NCI-H748 (cell line): ENCODE measurements around the gene PMEL.
"Not testable (repeated sequence)": the region's sequence is repeated elsewhere in the genome, so short reads cannot be mapped to it uniquely, and the experiment has no call there.

ENCODE experiments used
- DNase-seq: peaks from one replicate; lab custom pipeline; 2025; ENCODE audit not compliant: unreplicated experiment; lab: John Stamatoyannopoulos, UW

The PMEL gene

GRCh38 chr12:55965941-55966407 lies at the start of gene PMEL:
TSS of gene PMEL (minus strand) at chr12:55966042. CDS start at chr12:55966011, 31 bp downstream.
- DNase-seq, result no peak

GRCh38 chr12:56014205-56014604 lies 48.4 kb upstream of the PMEL start:
- peak; percentile 5 for DNase-seq

GRCh38 chr12:56013482-56013881 lies 47.6 kb upstream of the PMEL start:
- no peak for DNase-seq

DNA sequence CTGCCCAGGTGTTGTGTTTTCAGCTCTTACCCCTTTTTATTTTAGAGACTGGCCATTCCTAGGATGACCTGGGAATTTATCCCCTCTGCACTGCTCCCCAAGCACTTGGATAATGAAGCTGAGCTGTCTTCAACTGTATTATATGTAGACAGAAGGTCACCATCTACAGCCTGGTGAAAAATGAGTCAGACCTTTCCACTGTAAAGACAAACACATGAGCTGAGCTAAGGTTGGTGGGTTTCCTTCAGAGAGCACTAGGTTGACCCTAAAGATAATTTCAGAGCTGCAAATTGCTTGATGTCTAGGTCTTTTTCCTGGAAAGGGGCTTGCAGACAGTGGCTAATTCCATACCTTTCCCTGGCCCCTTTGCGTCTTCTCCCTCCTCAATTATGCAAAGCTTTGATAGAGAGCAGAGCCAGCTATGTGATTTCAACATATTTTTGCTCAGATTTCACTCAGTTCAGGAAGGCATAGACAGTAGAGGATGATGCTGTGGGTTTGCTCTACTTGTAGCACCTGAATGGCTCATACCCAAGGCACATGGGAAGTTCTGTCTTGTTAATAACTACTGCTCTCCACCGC lies 45.8 kb upstream of the PMEL start:
- DNase-seq, result no peak

- no peak for DNase-seq
These were observed 44.3 kb upstream of the PMEL start for GRCh38 chr12:56010111-56010570.

GRCh38 chr12:56007564-56008559 lies 42.0 kb upstream of the PMEL start:
- peak; percentile 84 for DNase-seq

DNA sequence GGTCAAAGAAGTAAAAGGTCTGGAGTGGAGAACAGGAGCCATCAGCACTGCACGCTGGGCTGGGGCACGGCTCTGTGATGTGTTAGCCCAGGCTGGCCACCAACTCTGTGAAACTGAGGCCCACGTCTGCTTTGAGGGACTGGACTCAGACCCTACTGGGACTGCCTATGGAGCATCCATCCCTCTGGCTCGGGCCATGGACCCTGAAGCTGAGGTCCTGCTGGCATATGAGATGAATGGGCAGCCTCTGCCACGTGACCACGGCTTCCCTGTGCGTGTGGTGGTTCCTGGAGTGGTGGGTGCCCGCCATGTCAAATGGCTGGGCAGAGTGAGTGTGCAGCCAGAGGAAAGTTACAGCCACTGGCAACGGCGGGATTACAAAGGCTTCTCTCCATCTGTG lies 38.4 kb upstream of the PMEL start:
- DNase-seq, result no peak

DNA sequence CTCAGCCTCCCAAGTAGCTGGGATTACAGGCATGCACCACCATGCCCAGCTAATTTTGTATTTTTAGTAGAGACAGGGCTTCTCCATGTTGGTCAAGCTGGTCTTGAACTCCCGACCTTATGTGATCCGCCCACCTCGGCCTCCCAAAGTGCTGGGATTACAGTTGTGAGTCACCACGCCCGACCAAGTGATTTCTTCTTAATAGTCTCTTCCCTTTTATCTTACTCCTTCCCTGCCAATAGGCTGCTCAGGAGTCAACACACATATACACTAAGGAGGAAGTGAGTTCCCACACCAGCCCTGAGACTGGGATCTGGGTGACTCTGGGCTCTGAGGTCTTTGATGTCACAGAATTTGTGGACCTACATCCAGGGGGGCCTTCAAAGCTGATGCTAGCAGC lies 37.5 kb upstream of the PMEL start:
- not testable (repeated sequence) for DNase-seq

DNA sequence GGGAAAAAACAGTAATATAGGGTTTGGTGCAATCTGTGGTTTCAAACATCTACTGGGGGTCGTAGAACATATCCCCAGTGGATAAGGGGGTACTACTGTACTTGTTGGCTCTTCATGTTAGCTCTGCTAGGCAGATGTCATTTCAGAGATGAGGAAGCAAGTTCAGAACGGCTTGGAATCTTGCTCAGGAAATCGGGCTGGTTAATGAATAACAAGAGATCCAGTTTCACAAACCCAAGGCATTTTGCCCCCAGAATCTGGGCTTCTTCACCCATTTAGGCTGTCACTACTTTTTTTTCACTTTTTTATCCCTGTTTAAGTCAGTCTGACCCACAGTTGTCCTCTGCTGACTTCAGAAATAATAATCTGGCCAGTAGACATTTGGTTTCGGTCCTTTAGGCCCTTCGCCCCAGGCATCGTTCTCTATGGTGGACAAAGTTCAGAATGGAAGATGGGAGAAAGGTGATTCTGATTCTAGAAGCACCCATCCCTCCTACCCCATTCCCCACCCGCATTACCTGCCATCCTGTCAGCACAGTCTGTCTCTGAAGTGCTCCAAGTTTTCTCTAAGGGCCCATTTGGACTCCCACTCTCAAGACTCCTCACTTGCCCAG lies 35.8 kb upstream of the PMEL start:
- no peak for DNase-seq

- DNase-seq, result not testable (repeated sequence)
These were observed 34.2 kb upstream of the PMEL start for GRCh38 chr12:55999999-56000540.

DNA sequence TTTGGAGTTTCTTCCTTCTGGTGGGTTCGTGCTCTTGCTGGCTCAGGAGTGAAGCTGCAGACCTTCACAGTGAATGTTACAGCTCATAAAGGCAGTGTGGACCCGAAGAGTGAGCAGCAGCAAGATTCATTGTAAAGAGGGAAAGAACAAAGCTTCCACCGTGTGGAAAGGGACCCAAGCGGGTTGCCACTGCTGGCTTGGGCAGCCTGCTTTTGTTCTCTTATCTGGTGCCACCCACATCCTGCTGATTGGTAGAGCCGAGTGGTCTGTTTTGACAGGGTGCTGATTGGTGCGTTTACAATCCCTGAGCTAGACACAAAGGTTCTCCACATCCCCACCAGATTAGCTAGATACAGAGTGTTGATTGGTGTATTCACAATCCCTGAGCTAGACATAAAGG lies 33.7 kb upstream of the PMEL start:
- DNase-seq, result peak; percentile 27

DNA sequence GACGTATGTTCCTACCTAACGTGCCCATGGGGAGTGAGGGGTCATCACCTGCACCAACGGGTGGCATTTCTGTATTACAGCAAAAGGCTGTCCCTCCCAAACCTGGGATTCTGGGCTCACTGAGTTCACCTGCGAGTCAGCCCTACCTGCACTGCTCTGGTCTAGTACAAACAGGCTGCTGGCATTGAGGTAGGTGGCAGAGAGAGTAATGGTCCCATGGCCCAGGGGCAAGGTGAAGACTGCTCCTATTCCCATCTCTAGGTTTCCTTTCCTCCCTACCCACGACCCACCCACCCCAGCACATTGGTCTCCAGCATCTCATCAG lies 31.7 kb upstream of the PMEL start:
- peak; percentile 46 for DNase-seq

DNA sequence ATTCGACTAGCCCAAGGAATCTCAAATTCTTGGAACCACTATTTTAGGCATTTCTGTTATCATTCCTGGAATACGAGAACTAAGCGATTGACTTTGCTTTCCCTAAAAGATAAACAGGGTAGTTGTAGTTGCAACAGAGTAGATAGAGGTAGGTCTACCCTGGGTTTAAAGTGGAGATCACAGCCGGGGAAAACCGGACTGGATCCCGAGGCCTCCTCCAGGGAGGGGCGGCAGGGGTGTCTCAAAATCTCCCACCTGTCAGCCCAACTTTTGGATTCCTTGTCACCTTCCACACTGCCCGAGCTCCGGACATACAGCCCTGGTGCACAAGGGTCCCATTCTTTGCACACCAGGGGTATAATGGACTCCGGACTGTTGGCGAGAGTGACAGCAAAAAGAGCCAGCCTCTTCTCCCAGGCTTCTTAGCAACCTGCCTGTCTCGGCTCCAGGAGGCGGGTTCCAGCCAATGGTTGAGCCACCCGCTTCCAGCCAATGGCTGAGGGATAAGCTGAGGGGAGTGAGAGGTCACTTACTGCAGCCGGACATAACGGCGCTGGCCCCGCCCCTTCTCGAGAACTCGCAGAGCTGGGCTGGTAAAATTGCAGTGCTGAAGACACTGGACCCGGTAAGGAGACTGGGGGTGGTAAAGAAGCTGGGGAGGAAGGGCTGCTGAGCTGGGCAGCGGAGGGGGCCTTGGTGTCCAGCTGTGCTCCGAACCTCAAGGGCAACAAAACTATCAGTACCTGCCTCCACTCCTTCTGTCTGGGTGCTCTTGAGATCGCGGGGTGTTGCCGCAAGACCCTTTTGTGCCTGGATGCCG lies 31.1 kb upstream of the PMEL start, which contains the start of gene SUOX:
Gene SUOX (plus strand): TSS at position 562 of the 820 bp plus-strand sequence. CDS start 4,946 bp downstream, outside the sequence.
- peak; percentile 97 for DNase-seq

DNA sequence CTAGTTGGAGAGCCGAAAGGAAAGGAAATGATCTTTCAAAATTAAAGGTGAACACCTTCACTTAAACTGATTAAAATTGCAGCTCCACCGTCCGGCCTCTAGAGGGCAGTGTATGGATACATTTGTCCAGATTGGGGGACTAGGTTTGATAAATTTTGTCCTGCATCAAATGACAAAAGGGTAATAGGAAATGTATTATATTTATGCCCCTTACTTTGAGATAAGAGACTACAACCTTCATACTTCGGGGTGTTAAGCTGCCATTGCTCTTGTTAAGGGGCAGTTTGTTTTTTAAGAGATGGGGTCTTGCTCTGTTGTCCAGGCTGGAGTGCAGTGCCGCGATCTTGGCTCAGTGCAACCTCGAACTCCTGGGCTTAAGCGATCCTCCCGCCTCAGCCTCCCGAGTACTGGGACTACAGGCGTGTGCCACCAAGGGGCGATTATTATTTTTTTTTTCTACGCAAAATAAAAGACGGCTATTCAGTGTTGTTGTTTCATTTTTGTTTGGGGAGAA lies 30.4 kb upstream of the PMEL start:
- peak; percentile 69 for DNase-seq

GRCh38 chr12:55995366-55995765 lies 29.5 kb upstream of the PMEL start:
- DNase-seq, result no peak

DNA sequence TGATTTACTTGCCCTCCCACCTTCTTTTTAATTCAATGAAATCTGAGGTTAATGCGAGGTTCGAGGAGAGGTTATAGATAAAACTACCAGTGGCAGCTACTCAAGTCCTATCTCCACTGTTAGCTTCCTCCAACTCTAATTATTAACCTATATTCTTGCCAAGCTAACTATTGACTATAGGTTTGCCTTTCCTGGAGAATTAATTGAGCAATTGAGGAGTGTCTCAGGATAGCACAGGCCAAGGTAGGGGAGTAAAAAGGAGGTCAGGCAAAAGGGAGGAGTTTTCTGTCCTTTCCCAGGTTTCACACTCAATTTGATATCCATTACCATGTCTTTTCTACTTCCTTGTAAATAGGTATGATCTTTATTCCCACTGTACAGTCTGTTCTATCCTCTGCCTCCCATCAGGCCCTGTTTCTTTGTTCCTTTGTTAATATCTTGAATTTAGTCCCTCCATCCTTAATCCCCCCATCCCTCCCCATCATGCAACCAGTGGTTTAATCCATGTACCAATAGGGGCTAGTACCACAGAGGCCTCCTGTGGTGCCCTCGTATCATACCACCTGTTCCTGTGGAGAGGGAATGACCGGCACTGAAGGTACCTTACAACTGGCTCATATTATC lies 27.5 kb upstream of the PMEL start:
- no peak for DNase-seq

GRCh38 chr12:55991110-55991509 lies 25.3 kb upstream of the PMEL start:
- DNase-seq, result no peak

DNA sequence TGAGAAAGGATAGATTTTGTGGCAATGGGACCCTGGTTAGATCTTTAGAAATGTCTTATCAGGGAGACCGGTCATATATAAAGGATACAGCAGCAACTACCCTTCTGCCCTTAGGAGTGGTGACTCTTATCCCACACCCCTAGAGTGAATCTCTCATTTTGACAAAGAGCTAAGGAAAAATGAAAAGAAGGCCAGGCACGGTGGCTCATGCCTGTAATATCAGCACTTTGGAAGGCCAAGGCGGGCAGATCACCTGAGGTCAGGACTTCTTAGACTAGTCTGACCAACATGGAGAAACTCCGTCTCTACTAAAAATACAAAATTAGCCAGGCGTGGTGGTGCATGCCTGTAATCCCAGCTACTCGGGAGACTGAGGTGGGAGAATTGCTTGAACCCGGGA lies 20.1 kb upstream of the PMEL start:
- not testable (repeated sequence) for DNase-seq

DNA sequence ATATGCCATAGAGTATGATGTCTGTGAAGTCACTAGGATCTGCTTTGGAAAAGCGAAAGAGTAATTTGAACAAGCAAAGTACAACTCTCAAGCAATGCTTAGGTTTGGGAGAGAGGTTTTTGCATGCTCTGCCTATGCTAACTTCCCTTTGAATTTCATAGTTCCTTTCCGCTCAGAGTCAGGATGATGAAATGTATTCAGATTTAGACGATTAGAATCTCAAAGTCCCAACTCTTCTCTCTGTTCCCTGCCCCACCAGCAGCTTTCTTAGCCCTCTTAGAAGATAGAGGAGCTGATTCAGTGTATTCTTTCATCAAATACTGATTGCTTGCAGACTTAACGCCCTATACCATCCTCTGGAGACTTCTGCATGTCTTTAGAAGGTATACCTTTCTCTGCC lies 19.5 kb upstream of the PMEL start:
- no peak for DNase-seq

DNA sequence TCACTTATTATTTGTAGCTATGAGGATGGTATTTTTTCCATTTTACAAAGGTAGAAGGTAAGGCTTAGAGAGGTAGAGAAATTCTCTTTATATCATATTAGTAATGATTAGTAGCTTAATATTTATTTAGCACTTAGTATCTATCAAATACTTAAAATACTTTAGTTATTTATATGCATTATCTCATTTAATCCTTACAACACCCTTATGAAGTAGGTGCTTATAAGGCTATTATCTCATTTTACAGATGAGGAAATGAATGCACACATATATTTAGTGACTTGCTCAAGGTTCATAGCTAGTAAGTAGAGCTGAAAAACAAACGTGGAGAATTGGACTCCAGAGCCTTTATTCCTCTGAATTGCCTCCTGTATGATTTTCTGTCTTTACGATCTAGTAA lies 19.0 kb upstream of the PMEL start:
- DNase-seq, result no peak
